ENCODE results near the gene ZNF775. TPM values are rescaled to one million over a fixed set of nuclear protein-coding genes. Genes with fewer than 3 reads are reported as not detected.
A peak's percentile ranks its signal among the peaks of the same experiment; 100 is the strongest.

Gene ZNF775
- total RNA-seq: 8.0 and 10.1 TPM in 2 replicates

- Histone ChIP-seq H3K36me3 (ENCODE audit: control insufficient read depth, insufficient read depth, low read length) (peaks cover under 1% of the 10 kb centered on the region), H3K27me3 (ENCODE audit: control insufficient read depth, insufficient read depth, low read length) (no peaks in the 10 kb centered on the region), H3K4me3 (ENCODE audit: low read depth, low read length) (peak within 1 kb of the TSS; percentile 82)
- no peak for TF ChIP-seq CTCF (IDR thresholded peaks at IDR 0.05; ENCODE audit: insufficient read depth, low read length, poor library complexity, severe bottlenecking)
- peak; percentile 67 for DNase-seq (ENCODE audit: low read depth)
These were observed at the start of gene ZNF775 for GRCh38 chr7:150378853-150379440. Gene ZNF775, plus strand, starts transcription at chr7:150379330. Its CDS starts 9,141 bp downstream, at chr7:150388471.

- DNase-seq (ENCODE audit: low read depth): no peak
- Histone ChIP-seq H3K36me3 (ENCODE audit: control insufficient read depth, insufficient read depth, low read length) (no peaks in the 10 kb centered on the region), H3K27me3 (ENCODE audit: control insufficient read depth, insufficient read depth, low read length) (no peaks in the 10 kb centered on the region), H3K4me3 (ENCODE audit: low read depth, low read length) (no peak overlapping the region)
- TF ChIP-seq CTCF (IDR thresholded peaks at IDR 0.05; ENCODE audit: insufficient read depth, low read length, poor library complexity, severe bottlenecking): no peak
These were observed 49.6 kb upstream of the ZNF775 start for GRCh38 chr7:150329331-150330120.

GRCh38 chr7:150330211-150330885 is 48.8 kb upstream of the ZNF775 start:
- DNase-seq (ENCODE audit: low read depth): no peak
- no peak for TF ChIP-seq CTCF (IDR thresholded peaks at IDR 0.05; ENCODE audit: insufficient read depth, low read length, poor library complexity, severe bottlenecking)
- Histone ChIP-seq H3K4me3 (ENCODE audit: low read depth, low read length) (no peak overlapping the region), H3K36me3 (ENCODE audit: control insufficient read depth, insufficient read depth, low read length) (no peaks in the 10 kb centered on the region), H3K27me3 (ENCODE audit: control insufficient read depth, insufficient read depth, low read length) (no peaks in the 10 kb centered on the region)

- no peak for DNase-seq (ENCODE audit: low read depth)
- H3K36me3 ChIP-seq (ENCODE audit: control insufficient read depth, insufficient read depth, low read length): no peaks in the 10 kb centered on the region
- TF ChIP-seq CTCF (IDR thresholded peaks at IDR 0.05; ENCODE audit: insufficient read depth, low read length, poor library complexity, severe bottlenecking): no peak
- no peak overlapping the region for H3K4me3 ChIP-seq (ENCODE audit: low read depth, low read length)
- no peaks in the 10 kb centered on the region for H3K27me3 ChIP-seq (ENCODE audit: control insufficient read depth, insufficient read depth, low read length)
These were observed 46.1 kb upstream of the ZNF775 start for GRCh38 chr7:150332852-150333635.

- Histone ChIP-seq H3K36me3 (ENCODE audit: control insufficient read depth, insufficient read depth, low read length) (no peaks in the 10 kb centered on the region), H3K4me3 (ENCODE audit: low read depth, low read length) (no peak overlapping the region), H3K27me3 (ENCODE audit: control insufficient read depth, insufficient read depth, low read length) (no peaks in the 10 kb centered on the region)
- DNase-seq (ENCODE audit: low read depth): no peak
- TF ChIP-seq CTCF (IDR thresholded peaks at IDR 0.05; ENCODE audit: insufficient read depth, low read length, poor library complexity, severe bottlenecking): no peak
These were observed 45.5 kb upstream of the ZNF775 start for GRCh38 chr7:150333659-150334058.
